Nephron (organoid): Measurements from ENCODE around the gene ZFP62.
A peak's percentile ranks its signal among the peaks of the same experiment; 100 is the strongest.

Experiments
- H3K27ac Mint-ChIP-seq, 3 experiments: 2 replicates each; pipeline ENCODE4 v1.8.0; 2020; ENCODE audit warnings: mixed read lengths in 3 of 3, mild to moderate bottlenecking in 2 of 3, moderate library complexity in 1 of 3
- H3K27me3 Mint-ChIP-seq: 2 replicates; pipeline ENCODE4 v1.8.0; 2021; ENCODE audit warnings: low read depth, mild to moderate bottlenecking, moderate library complexity, mixed read lengths
- H3K36me3 Mint-ChIP-seq: 2 replicates; pipeline ENCODE4 v1.8.0; 2020; ENCODE audit warnings: low read depth, mixed read lengths
- H3K4me1 Mint-ChIP-seq: 2 replicates; pipeline ENCODE4 v1.8.0; 2020; ENCODE audit warnings: mixed read lengths
- H3K4me3 Mint-ChIP-seq, 3 experiments: 2 replicates each; pipeline ENCODE4 v1.8.0; 2020; ENCODE audit warnings: mild to moderate bottlenecking in 3 of 3, mixed read lengths in 3 of 3, moderate library complexity in 2 of 3
- H3K9me3 Mint-ChIP-seq: 2 replicates; pipeline ENCODE4 v1.8.0; 2020; ENCODE audit warnings: mixed read lengths
- TF ChIP-seq, protein P1 (sequence below), 3 experiments: fragments of 200-600 bp; sonication (generic); IDR thresholded peaks; one replicate each; pipeline ENCODE4 v1.5.0; 2021; ENCODE audit warnings: antibody characterized with exemption in 3 of 3; ENCODE audit not compliant: unreplicated experiment in 3 of 3

ZFP62 gene

DNA sequence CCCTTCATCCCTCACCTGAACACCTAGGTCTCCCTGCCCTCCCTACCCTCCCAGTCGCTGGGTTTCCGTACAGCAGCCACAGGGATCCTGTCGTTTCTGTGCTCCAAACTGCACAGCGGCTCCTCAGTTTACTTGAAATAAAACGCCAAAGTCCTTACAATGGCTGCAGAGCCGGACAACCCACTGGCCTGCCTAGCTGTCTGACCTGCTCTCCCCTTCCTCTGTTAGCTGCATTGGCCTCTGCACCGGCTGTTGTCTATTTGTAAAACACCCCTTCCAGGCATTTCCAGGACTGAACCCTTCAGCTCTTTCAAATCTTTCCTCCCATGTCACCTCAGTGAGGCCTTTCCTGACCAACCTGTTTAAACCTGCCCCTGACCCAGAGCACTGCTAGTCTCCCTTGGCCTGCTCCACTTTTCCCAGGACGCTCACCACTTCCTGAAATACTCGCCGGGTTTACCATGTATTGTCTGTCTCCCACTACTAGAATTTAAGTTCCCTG lies 49.4 kb downstream of the ZFP62 start:
- TF ChIP-seq, protein P1, sequence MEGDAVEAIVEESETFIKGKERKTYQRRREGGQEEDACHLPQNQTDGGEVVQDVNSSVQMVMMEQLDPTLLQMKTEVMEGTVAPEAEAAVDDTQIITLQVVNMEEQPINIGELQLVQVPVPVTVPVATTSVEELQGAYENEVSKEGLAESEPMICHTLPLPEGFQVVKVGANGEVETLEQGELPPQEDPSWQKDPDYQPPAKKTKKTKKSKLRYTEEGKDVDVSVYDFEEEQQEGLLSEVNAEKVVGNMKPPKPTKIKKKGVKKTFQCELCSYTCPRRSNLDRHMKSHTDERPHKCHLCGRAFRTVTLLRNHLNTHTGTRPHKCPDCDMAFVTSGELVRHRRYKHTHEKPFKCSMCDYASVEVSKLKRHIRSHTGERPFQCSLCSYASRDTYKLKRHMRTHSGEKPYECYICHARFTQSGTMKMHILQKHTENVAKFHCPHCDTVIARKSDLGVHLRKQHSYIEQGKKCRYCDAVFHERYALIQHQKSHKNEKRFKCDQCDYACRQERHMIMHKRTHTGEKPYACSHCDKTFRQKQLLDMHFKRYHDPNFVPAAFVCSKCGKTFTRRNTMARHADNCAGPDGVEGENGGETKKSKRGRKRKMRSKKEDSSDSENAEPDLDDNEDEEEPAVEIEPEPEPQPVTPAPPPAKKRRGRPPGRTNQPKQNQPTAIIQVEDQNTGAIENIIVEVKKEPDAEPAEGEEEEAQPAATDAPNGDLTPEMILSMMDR (IDR thresholded peaks at IDR 0.05; ENCODE audit: unreplicated experiment in 3 of 3): no peak
- H3K9me3 Mint-ChIP-seq: no peaks in the 10 kb centered on the region
- peak overlapping the region; percentile 87 to 100 (median 97) for H3K27ac Mint-ChIP-seq
- peaks cover 80% of the 10 kb centered on the region for H3K4me1 Mint-ChIP-seq
- peaks cover under 1% of the 10 kb centered on the region for H3K27me3 Mint-ChIP-seq
- H3K36me3 Mint-ChIP-seq: peaks cover 7% of the 10 kb centered on the region
- peak overlapping the region; percentile 79 to 96 (median 92) for H3K4me3 Mint-ChIP-seq

DNA sequence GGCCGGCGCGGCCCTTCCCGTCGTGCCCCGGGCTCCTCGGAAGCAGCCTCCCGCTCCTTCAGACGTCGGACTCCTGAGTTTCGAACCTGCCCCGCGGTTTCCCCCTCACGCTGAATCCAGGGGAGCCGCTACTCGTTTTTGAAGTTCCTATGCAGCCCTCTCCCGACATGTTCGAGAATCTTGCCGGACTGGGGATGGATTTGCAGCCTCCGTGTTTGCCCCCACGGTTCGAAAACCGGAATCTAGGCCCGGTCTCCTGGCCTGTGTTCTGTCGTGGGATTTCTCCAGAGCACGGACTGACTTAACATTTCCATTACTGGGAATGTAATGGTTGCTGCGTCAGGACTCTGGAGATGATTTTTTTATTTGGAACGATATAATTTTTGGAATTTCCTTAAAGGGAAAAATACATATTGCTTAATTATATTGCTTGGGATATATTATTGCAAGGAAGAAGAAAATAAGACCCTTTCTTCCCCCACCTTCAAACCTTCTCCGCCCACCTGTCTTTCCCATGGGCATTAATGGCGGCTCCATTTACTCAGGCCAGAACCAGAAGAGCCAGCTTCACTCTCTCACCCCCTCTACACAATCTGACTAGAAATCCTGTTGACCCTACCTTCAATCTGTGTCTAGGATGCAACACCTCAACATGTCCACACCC lies 50.0 kb downstream of the ZFP62 start:
- no peaks in the 10 kb centered on the region for H3K27me3 Mint-ChIP-seq
- peak overlapping the region; percentile 87 to 100 (median 97) for H3K27ac Mint-ChIP-seq
- TF ChIP-seq, protein P1 (IDR thresholded peaks at IDR 0.05; ENCODE audit: unreplicated experiment in 3 of 3): no peak
- peaks cover 81% of the 10 kb centered on the region for H3K4me1 Mint-ChIP-seq
- peak overlapping the region; percentile 79 to 96 (median 92) for H3K4me3 Mint-ChIP-seq
- peaks cover 7% of the 10 kb centered on the region for H3K36me3 Mint-ChIP-seq
- H3K9me3 Mint-ChIP-seq: no peaks in the 10 kb centered on the region

DNA sequence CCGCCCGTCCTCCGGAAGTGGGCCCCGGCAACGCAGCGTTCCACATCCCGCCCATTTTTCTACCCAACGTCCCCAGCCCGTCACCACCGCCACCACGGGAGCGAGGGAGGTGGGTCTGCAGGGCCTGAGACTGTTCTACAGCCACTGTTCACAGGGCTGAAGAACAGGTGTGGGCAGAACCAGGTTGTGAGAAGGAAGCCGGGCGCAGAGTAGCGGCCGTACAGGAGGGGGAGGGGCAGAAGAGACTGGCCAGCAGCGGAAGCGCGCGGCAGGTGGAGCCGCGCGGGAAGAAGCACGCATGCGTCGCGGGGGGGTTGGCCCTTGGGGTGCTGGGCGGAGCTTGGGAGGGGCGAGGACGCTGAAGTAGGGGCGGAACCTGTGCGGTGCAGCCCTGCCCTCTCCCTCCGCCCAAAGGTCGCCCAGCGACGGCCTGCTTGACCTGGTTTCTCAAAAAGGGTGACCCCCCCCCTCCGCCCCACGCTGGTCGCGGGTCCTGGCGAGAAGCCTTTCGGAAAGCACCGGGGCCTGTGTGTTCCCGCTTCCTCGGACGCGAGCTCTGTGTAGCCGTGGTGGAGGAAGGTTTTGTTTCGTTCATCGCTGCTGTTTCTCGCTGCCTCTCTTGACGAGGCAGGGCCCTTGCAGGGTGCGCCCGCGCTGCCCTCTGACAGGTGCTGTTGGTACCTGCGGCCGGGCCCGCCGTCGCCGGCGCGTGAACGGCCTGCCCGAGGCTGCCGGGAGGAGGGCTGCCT lies 50.7 kb downstream of the ZFP62 start:
- H3K4me3 Mint-ChIP-seq: peak overlapping the region; percentile 79 to 89 (median 87)
- H3K9me3 Mint-ChIP-seq: no peaks in the 10 kb centered on the region
- H3K27me3 Mint-ChIP-seq: no peaks in the 10 kb centered on the region
- TF ChIP-seq, protein P1 (IDR thresholded peaks at IDR 0.05; ENCODE audit: unreplicated experiment in 3 of 3): no peak
- H3K4me1 Mint-ChIP-seq: peaks cover 83% of the 10 kb centered on the region
- H3K36me3 Mint-ChIP-seq: peaks cover 7% of the 10 kb centered on the region
- peak overlapping the region; percentile 87 to 100 (median 97) for H3K27ac Mint-ChIP-seq

DNA sequence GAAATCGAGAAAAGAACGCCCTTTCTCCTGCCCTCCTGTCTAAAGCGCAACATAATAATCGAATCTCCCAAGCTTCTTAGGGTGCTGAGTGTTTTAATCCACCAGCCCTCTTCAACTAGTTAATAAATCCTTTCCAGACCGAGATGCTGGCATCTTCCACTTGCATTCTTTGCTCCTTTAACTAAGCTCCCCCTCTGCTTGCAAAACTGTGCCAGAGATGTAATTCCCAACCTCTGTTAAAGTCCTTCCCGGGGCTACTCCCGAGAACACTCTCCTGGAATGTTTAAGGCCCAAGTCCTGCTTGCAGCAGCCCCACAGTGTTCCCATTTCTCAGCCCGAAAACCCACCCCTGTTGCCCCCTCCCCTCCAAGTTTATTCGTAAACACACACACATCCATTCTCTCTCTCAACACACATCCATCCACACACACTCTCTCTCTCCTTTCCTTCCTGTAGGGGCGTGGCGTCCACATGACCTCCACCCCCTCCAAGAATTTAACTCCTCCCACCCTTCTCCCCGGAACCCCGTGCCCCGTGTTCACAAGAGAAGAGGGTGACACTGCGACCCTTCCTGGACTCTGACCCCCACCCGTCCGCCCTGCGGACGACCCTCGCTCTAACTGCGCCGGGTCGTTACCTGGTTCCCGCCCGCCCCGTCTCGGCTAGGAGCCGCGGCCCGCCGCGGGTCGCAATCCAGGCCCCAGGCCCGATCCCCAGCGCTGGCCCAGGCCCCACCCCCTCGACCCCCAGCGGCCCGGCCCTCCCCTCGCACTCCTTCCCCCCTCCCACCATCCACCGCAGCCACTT lies 51.5 kb downstream of the ZFP62 start:
- H3K36me3 Mint-ChIP-seq: peaks cover 13% of the 10 kb centered on the region
- H3K4me3 Mint-ChIP-seq: peak overlapping the region; percentile 79 to 89 (median 87)
- H3K9me3 Mint-ChIP-seq: no peaks in the 10 kb centered on the region
- no peaks in the 10 kb centered on the region for H3K27me3 Mint-ChIP-seq
- peaks cover 85% of the 10 kb centered on the region for H3K4me1 Mint-ChIP-seq
- peak overlapping the region; percentile 87 to 99 (median 97) for H3K27ac Mint-ChIP-seq
- TF ChIP-seq, protein P1 (IDR thresholded peaks at IDR 0.05; ENCODE audit: unreplicated experiment in 3 of 3): no peak

DNA sequence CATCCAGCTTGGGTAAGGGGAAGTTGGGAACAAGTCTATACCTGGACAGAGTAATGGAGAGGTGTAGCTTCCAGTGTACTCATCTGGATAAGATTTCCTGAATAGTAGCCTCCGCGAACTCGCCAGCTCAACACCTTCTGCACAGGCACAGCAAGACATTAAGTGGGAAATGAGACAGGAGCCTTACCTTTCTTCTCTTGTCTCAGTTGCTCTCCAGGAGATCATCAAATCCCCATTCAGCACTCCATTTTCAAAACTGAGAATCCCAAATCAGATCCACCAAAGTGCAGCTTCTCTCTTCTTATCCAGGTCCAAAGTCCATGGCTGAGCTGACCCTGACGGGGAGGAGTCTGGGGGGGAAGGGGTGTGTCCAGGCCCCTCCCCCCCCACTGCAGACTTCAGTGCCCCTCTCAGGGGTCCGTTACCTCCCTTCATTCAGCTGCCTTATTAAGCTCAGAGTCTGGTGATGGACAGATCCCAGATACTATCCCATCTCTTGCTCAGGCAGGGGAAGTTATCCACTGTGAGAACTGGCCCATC lies 52.5 kb downstream of the ZFP62 start:
- H3K27me3 Mint-ChIP-seq: no peaks in the 10 kb centered on the region
- TF ChIP-seq, protein P1 (IDR thresholded peaks at IDR 0.05; ENCODE audit: unreplicated experiment in 3 of 3): no peak
- peak overlapping the region; percentile 87 to 99 (median 97) for H3K27ac Mint-ChIP-seq
- peaks cover 76% of the 10 kb centered on the region for H3K4me1 Mint-ChIP-seq
- peak overlapping the region; percentile 79 to 89 (median 87) for H3K4me3 Mint-ChIP-seq
- peaks cover 13% of the 10 kb centered on the region for H3K36me3 Mint-ChIP-seq
- no peaks in the 10 kb centered on the region for H3K9me3 Mint-ChIP-seq
